ENCODE data around the gene ENOPH1. TPM values are rescaled to one million over a fixed set of nuclear protein-coding genes. Genes with fewer than 3 reads are reported as not detected.

The ENOPH1 gene
- polyA plus RNA-seq, 1 experiment: 6.2 TPM

DNA sequence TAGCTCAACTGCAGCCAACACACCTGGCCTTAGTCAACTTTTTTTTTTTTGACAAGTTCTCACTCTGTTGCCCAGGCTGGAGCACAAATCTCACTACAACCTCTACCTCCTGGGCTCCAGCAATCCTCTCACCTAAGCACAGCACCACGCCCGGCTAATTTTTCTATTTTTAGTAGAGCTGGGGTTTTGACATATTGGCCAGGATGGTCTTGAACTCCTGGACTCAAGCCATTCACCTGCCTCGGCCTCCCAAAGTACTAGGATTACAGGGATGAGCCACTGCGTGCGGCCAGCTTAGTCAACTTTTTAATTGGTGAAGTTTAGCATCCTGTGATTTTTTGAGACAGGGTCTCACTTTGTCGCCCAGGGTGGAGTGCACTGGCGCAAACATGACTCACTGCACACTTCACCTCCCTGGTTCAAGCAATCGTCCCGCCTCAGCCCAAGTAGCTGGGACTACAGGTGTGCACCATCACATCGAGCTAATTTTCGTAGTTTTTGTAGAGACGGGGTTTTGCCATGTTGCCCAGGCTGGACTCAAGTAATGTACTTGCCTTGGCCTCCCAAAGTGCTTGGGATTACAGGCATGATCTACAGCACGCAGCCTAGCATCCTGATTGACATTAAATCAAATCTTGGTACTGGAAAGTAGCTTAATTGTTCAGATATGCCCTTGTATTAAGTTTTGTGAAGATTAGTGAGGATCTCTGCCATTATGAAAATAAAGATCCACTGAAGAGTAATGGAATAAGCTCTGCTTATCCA is 8.4 kb upstream of the ENOPH1 start:
- TF ChIP-seq, protein P1, sequence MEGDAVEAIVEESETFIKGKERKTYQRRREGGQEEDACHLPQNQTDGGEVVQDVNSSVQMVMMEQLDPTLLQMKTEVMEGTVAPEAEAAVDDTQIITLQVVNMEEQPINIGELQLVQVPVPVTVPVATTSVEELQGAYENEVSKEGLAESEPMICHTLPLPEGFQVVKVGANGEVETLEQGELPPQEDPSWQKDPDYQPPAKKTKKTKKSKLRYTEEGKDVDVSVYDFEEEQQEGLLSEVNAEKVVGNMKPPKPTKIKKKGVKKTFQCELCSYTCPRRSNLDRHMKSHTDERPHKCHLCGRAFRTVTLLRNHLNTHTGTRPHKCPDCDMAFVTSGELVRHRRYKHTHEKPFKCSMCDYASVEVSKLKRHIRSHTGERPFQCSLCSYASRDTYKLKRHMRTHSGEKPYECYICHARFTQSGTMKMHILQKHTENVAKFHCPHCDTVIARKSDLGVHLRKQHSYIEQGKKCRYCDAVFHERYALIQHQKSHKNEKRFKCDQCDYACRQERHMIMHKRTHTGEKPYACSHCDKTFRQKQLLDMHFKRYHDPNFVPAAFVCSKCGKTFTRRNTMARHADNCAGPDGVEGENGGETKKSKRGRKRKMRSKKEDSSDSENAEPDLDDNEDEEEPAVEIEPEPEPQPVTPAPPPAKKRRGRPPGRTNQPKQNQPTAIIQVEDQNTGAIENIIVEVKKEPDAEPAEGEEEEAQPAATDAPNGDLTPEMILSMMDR (IDR thresholded peaks at IDR 0.05; ENCODE audit: insufficient read depth, low read depth, low read length): no peak
- ChIA-PET POLR2A (no interaction called here), CTCF (interaction anchor here (0.6 kb wide), 1 partner anchor 44 kb away, joined by 3 read pairs; no protein-coding TSS in a partner anchor)
- no peak for DNase-seq (ENCODE audit: low read depth)
- Histone ChIP-seq H3K27me3 (ENCODE audit: control insufficient read depth, insufficient read depth, low read length) (no peaks in the 10 kb centered on the region; the same call in 1 of the 2 replicates), H3K4me3 (ENCODE audit: low read depth, low read length) (no peak overlapping the region), H3K36me3 (ENCODE audit: control insufficient read depth, insufficient read depth, low read length) (peaks cover 11% of the 10 kb centered on the region)

GRCh38 chr4:82422616-82423015 is 7.8 kb upstream of the ENOPH1 start:
- no peaks in the 10 kb centered on the region; the same call in 1 of the 2 replicates for H3K27me3 ChIP-seq (ENCODE audit: control insufficient read depth, insufficient read depth, low read length)
- no peak overlapping the region for H3K4me3 ChIP-seq (ENCODE audit: low read depth, low read length)
- TF ChIP-seq, protein P1 (IDR thresholded peaks at IDR 0.05; ENCODE audit: insufficient read depth, low read depth, low read length): no peak
- DNase-seq (ENCODE audit: low read depth): no peak
- POLR2A ChIA-PET: no interaction called here
- peaks cover 13% of the 10 kb centered on the region for H3K36me3 ChIP-seq (ENCODE audit: control insufficient read depth, insufficient read depth, low read length)
- CTCF ChIA-PET: interaction anchor here (0.6 kb wide), 1 partner anchor 44 kb away, joined by 3 read pairs; no protein-coding TSS in a partner anchor

- no peak for DNase-seq (ENCODE audit: low read depth)
- CTCF ChIA-PET: no interaction called here
Observed at GRCh38 chr4:82423245-82424054, 6.9 kb upstream of the ENOPH1 start.

DNA sequence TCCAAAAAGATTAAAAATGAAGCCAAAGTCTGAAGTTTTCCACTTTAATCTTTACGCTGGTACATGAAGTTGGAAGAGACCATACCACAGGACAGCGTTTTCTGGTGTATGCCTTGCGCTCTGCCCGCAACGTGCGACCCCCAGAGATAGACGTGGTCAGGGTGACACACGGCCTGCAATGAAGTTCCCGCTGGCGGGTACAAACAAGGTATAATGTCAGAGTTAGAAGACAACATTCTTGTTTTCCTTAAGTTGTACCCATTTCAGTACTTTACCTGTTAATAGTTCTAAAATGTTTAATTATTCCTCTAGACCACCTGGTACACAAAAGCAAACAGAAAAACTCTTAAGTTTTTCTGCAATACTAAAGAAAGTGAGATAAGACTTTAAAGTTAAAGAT is 4.9 kb upstream of the ENOPH1 start:
- CTCF ChIA-PET: no interaction called here

More at GRCh38 chr4:82423245-82424054, 6.9 kb upstream of the ENOPH1 start:
- POLR2A ChIA-PET: interaction anchor here (0.8 kb wide), 1 partner anchor 49 kb away, joined by 4 read pairs; no protein-coding TSS in a partner anchor
- peaks cover 13% of the 10 kb centered on the region for H3K36me3 ChIP-seq (ENCODE audit: control insufficient read depth, insufficient read depth, low read length)
- TF ChIP-seq, protein P1 (IDR thresholded peaks at IDR 0.05; ENCODE audit: insufficient read depth, low read depth, low read length): no peak
- H3K27me3 ChIP-seq (ENCODE audit: control insufficient read depth, insufficient read depth, low read length): no peaks in the 10 kb centered on the region
- no peak overlapping the region for H3K4me3 ChIP-seq (ENCODE audit: low read depth, low read length)

More for the DNA sequence above, 4.9 kb upstream of the ENOPH1 start:
- Histone ChIP-seq H3K4me3 (ENCODE audit: low read depth, low read length) (no peak overlapping the region), H3K27me3 (ENCODE audit: control insufficient read depth, insufficient read depth, low read length) (no peaks in the 10 kb centered on the region), H3K36me3 (ENCODE audit: control insufficient read depth, insufficient read depth, low read length) (peaks cover 13% of the 10 kb centered on the region)
- DNase-seq (ENCODE audit: low read depth): no peak
- TF ChIP-seq, protein P1 (IDR thresholded peaks at IDR 0.05; ENCODE audit: insufficient read depth, low read depth, low read length): no peak
- POLR2A ChIA-PET: interaction anchor here (0.7 kb wide), 1 partner anchor 17 kb away, joined by 3 read pairs; no protein-coding TSS in a partner anchor
